Activated naive CD4-positive, alpha-beta T cell treated with Interleukin-2 at 50 U/mL for 16 hours (primary cell): ENCODE measurements around the gene PUS7.
A peak's percentile ranks its signal among the peaks of the same experiment; 100 is the strongest.
"Not testable (repeated sequence)": the region's sequence is repeated elsewhere in the genome, so short reads cannot be mapped to it uniquely, and the experiment has no call there.

Experiments
- DNase-seq: peaks from one replicate; pipeline ENCODE4 v3.0.0-alpha.2; 2020

Gene PUS7

DNA sequence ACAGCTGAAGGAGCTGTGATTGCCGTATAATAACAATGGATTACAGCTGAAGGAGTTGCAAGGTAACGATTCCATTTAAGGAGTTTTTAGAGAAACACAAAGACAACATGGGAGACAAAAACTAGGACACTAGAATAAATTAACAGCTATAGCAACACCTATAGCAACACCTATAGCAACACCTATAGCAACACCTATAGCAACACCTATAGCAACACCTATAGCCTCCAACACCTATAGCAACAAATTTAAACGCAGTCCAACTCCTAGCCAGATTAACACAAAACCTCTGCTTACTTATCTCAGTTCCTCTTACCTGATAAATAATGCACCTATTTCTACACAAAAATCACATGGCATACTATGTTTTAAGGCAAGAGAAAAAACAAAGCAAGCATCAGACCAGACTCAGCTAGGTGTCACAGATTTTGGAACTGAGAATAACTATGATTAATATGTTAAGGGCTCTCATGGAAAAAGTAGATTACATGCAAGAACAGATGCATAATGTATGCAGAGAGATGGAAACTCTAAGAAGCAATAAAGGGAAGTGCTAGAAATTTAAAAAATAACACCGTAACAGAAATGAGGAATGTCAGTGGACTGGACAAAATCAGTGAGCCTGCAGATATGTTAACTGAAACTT, 77.6 kb downstream of the PUS7 start:
- no peak for DNase-seq

DNA sequence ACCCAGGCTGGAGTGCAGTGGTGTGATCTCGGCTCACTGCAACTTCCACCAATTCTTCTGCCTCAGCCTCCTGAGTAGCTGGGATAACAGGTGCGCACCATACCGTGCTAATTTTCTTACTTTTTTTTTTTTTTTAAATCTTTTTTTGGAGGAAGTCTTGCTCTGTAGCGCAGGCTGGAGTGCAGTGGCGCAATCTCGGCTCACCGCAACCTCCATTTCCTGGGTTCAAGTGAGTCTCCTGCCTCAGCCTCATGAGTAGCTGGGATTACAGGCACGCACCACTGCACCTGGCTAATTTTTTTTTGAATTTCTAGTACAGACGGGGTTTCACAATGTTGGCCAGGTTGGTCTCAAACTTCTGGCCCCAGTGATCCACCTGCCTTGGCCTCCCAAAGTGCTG, 79.9 kb downstream of the PUS7 start:
- not testable (repeated sequence) for DNase-seq

GRCh38 chr7:105439174-105439893, 82.7 kb downstream of the PUS7 start:
- no peak for DNase-seq

- no peak for DNase-seq
Measured at GRCh38 chr7:105438847-105439173, 83.3 kb downstream of the PUS7 start.

- DNase-seq = no peak
Measured at GRCh38 chr7:105438254-105438653, 83.8 kb downstream of the PUS7 start.

DNA sequence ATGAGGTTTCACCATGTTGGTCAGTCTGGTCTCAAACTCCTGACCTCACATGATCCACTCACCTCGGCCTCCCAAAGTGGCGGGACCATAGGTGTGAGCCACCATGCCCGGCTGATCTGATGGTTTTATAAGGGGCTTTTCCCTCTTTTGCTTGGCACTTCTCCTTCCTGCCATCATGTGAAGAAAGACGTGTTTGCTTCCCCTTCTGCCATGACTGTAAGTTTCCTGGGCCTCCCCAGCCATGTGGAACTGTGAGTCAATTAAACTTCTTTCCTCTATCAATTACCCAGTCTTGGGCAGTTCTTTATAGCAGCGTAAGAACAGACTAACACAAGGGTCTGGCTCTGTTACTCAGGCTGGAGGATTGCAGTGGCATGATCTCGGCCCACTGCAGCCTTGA, 84.7 kb downstream of the PUS7 start:
- not testable (repeated sequence) for DNase-seq

- peak; percentile 32 for DNase-seq
Measured at GRCh38 chr7:105429746-105430612, 92.1 kb downstream of the PUS7 start.

DNA sequence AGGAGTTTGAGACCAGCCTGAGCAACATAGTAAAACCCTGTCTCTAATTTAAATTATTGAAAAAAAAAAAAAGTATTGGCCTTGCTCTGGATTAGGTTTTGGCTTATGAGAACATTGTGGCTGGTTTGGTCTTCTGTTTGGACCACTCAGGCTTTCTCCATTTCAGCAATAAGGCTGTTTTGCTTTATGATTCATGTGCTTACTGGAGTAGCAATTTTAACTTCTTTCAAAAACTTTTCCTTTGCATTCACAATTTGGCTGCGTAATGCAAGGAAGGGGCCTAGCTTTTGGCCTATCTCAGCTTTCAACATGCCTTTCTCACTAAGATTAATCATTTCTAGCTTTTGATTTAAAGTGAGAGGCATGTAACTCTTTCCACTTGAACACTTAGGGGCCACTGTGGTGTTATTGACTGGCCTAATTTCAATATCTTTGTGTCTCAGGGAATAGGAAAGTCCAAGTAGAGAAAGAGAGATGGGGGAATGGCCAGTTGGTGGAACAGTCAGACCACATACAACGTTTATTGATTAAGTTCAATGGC, 95.4 kb downstream of the PUS7 start:
- DNase-seq = no peak

DNA sequence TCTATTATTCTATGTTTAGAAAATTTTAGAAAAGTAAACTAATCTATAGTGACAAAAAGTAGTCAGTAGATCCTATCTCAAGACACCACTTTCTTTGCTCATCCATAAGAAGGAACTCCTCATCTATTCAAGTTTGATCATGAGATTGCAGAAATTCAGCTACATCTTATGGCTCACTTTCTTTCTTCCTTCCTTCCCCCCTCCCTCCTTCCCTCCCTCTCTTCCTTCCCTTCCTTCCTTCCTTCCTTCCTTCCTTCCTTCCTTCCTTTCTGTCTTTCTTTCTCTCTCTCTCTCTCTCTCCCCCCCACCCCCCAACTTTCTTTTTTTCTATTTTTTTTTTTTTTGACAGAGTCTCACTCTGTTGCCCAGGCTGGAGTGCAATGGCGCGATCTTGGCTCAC, 98.1 kb downstream of the PUS7 start:
- DNase-seq = no peak

- DNase-seq = no peak
Measured at GRCh38 chr7:105413887-105414437, 108.1 kb downstream of the PUS7 start.

- DNase-seq = not testable (repeated sequence)
Measured at GRCh38 chr7:105410774-105411173, 111.3 kb downstream of the PUS7 start.

GRCh38 chr7:105409775-105410174, 112.3 kb downstream of the PUS7 start:
- DNase-seq = not testable (repeated sequence)

- DNase-seq = no peak
Measured at GRCh38 chr7:105408791-105409410, 113.2 kb downstream of the PUS7 start.
